ENCODE results near the gene PDE4C.

The PDE4C gene

GRCh38 chr19:18225702-18226468 is at the start of gene PDE4C:
TSS of gene PDE4C (minus strand) at chr19:18226438. CDS start at chr19:18226415, 23 bp downstream.
- DNase-seq = peak; percentile 47

- DNase-seq = peak; percentile 90
Observed at GRCh38 chr19:18274781-18275356, 48.6 kb upstream of the PDE4C start.

- DNase-seq = peak; percentile 80
Observed at GRCh38 chr19:18274219-18274780, 48.1 kb upstream of the PDE4C start, which contains the start of gene IQCN. TSS of gene IQCN (minus strand) at chr19:18274452. CDS start at chr19:18269478, 4,974 bp downstream.

- DNase-seq = no peak
Observed at GRCh38 chr19:18273561-18274218, 47.5 kb upstream of the PDE4C start.

GRCh38 chr19:18271433-18271841 is 45.2 kb upstream of the PDE4C start:
- DNase-seq = no peak

GRCh38 chr19:18270326-18270725 is 44.1 kb upstream of the PDE4C start:
- no peak for DNase-seq

GRCh38 chr19:18269070-18269723 is 43.0 kb upstream of the PDE4C start:
- DNase-seq = no peak

- no peak for DNase-seq
Observed at GRCh38 chr19:18266771-18267686, 40.8 kb upstream of the PDE4C start.

- DNase-seq = no peak
Observed at GRCh38 chr19:18265582-18265981, 39.3 kb upstream of the PDE4C start.

GRCh38 chr19:18264971-18265540 is 38.8 kb upstream of the PDE4C start:
- DNase-seq = no peak

- no peak for DNase-seq
Observed at GRCh38 chr19:18264137-18264854, 38.1 kb upstream of the PDE4C start.

- DNase-seq = no peak
Observed at GRCh38 chr19:18263324-18264136, 37.3 kb upstream of the PDE4C start.

- no peak for DNase-seq
Observed at GRCh38 chr19:18262917-18263316, 36.7 kb upstream of the PDE4C start.

- no peak for DNase-seq
Observed at GRCh38 chr19:18262144-18262543, 35.9 kb upstream of the PDE4C start.

GRCh38 chr19:18261474-18261873 is 35.2 kb upstream of the PDE4C start:
- no peak for DNase-seq

- DNase-seq = no peak
Observed at GRCh38 chr19:18259893-18260292, 33.7 kb upstream of the PDE4C start.

GRCh38 chr19:18257503-18258470 is 31.5 kb upstream of the PDE4C start:
- no peak for DNase-seq
